PC-3 (cell line): ENCODE results near the gene RBM18. TPM values are rescaled to one million over a fixed set of nuclear protein-coding genes. Genes with fewer than 3 reads are reported as not detected.

Source experiments
- ATAC-seq: fragments of 200-7000 bp; cut with Tn5 transposase; 2 replicates; pipeline ENCODE4 v1.9.1; 2020; ENCODE audit warnings: mild to moderate bottlenecking, moderate library complexity
- BruUV-seq: library from RNA; stranded (reverse); fragments of 400-500 nt; replicated peaks from 2 replicates; lab custom pipeline; 2021; lab: Mats Ljungman, UMichigan
- CTCF ChIA-PET: fragments of 300-600 bp; sonication (Branson Sonifier 250); formaldehyde crosslinking; loops from one replicate; lab custom pipeline; 2022; ENCODE audit warnings: antibody characterized with exemption; lab: Charles Lee
- POLR2A ChIA-PET: fragments of 300-600 bp; sonication (Branson Sonifier 250); formaldehyde crosslinking; loops from one replicate; lab custom pipeline; 2022; ENCODE audit warnings: antibody characterized with exemption; ENCODE audit not compliant: unreplicated experiment; lab: Charles Lee
- DNase-seq: peaks from one replicate; pipeline ENCODE4 v3.0.0-alpha.2; 2015
- H2AFZ ChIP-seq: fragments of 300-600 bp; sonication (generic); 2 replicates; pipeline ENCODE4 v1.6.0; 2016; ENCODE audit warnings: antibody characterized with exemption, low read length
- H3F3A ChIP-seq: fragments of 300-600 bp; sonication (generic); one replicate; pipeline ENCODE4 v1.6.0; 2017; ENCODE audit warnings: antibody characterized with exemption, low read length, control low read depth, mild to moderate bottlenecking; ENCODE audit not compliant: unreplicated experiment
- H3K27ac ChIP-seq: fragments of 300-600 bp; sonication (generic); 2 replicates; pipeline ENCODE4 v1.5.1; 2016; ENCODE audit warnings: mild to moderate bottlenecking, low read length
- H3K27me3 ChIP-seq: fragments of 300-600 bp; sonication (generic); 2 replicates; pipeline ENCODE4 v1.6.1; 2016; ENCODE audit warnings: low read length, mixed read lengths
- H3K36me3 ChIP-seq: fragments of 300-600 bp; sonication (generic); 2 replicates; pipeline ENCODE4 v1.6.1; 2016; ENCODE audit warnings: low read depth, mixed run types, low read length, mixed read lengths
- H3K4me1 ChIP-seq: fragments of 300-600 bp; sonication (generic); 2 replicates; pipeline ENCODE4 v1.5.1; 2016; ENCODE audit warnings: low read length; ENCODE audit not compliant: insufficient read depth
- H3K4me2 ChIP-seq: fragments of 300-600 bp; sonication (generic); 2 replicates; pipeline ENCODE4 v1.6.0; 2016; ENCODE audit warnings: low read length
- H3K4me3 ChIP-seq: fragments of 300-600 bp; sonication (generic); 2 replicates; pipeline ENCODE4 v1.5.1; 2016; ENCODE audit warnings: mild to moderate bottlenecking, low read length, mixed read lengths
- H3K79me2 ChIP-seq: fragments of 300-600 bp; sonication (generic); 2 replicates; pipeline ENCODE4 v1.6.1; 2017; ENCODE audit warnings: low read length, mixed read lengths
- H3K9ac ChIP-seq: fragments of 300-600 bp; sonication (generic); 2 replicates; pipeline ENCODE4 v1.6.0; 2016; ENCODE audit warnings: mild to moderate bottlenecking, low read length
- H3K9me2 ChIP-seq: fragments of 300-600 bp; sonication (generic); replicated peaks from 2 replicates; pipeline ENCODE4 v1.6.1; 2016; ENCODE audit warnings: mixed run types, low read length, mixed read lengths
- H3K9me3 ChIP-seq: fragments of 300-600 bp; sonication (generic); 2 replicates; pipeline ENCODE4 v1.6.1; 2016; ENCODE audit warnings: low read length, mixed read lengths
- H4K20me1 ChIP-seq: fragments of 300-600 bp; sonication (generic); 2 replicates; pipeline ENCODE4 v1.6.1; 2016; ENCODE audit warnings: low read length, mixed read lengths
- EZH2 ChIP-seq: fragments of 300-600 bp; sonication (generic); IDR thresholded peaks from one replicate; pipeline ENCODE4 v1.6.1; 2017; ENCODE audit warnings: antibody characterized with exemption, mild to moderate bottlenecking, low read length; ENCODE audit not compliant: unreplicated experiment
- EZH2phosphoT487 ChIP-seq: fragments of 300-600 bp; sonication (generic); IDR thresholded peaks from 2 replicates; pipeline ENCODE4 v1.6.1; 2018; ENCODE audit warnings: mild to moderate bottlenecking, antibody characterized with exemption, low read length, borderline replicate concordance
- intact Hi-C: fragments of 100-400 bp; cut with micrococcal nuclease; formaldehyde crosslinking; loops from 2 replicates; pipeline ENCODE4 v1.9.0; 2023
- total RNA-seq: library from RNA; depleted of rRNA; stranded (reverse); fragments of >200 nt; gene quantifications from 2 replicates; pipeline ENCODE4 v1.2.3, GENCODE V29; 2014
- TF ChIP-seq, protein P1 (sequence below): fragments of 300-600 bp; sonication (generic); conservative IDR thresholded peaks from 2 replicates; pipeline ENCODE4 v1.5.1; 2017; ENCODE audit warnings: antibody characterized with exemption, low read depth, mild to moderate bottlenecking, low read length

RBM18 gene
- total RNA-seq, 1 experiment from 2014 or later = 8.3 TPM

DNA sequence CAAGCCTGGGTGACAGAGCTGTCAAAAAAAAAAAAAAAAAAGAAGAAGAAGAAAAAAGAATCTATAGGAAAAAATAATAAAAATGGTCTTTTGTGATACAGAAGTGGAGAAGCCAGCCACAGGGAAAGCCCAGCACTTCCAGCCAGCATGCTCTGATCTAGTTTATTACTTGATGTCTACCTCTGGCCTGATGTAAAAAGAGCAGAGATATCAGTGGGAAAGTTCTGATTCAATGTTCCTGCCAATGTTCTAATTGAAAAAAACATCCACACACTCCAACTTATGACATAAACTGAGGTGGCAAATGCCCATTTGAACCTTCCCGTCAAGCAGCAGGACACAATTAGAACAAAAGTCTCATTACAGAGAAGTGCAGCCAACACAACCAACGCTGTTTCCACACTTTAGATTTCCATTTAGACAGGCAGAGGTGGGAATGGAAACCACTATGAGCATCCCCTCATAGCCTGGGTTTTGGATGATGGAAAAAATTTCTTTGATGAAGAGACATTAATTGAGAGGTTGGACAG, 5.7 kb downstream of the RBM18 start:
- ATAC-seq (no peak), DNase-seq (no peak)
- H3K36me3 ChIP-seq = peaks cover 8% of the 10 kb centered on the region; the same call in 1 of the 2 replicates
- H3K4me1 ChIP-seq = peaks cover 25% of the 10 kb centered on the region
- H3K9ac ChIP-seq = no peak overlapping the region
- peaks cover 36% of the 10 kb centered on the region for H3K79me2 ChIP-seq
- TF ChIP-seq, protein P1, sequence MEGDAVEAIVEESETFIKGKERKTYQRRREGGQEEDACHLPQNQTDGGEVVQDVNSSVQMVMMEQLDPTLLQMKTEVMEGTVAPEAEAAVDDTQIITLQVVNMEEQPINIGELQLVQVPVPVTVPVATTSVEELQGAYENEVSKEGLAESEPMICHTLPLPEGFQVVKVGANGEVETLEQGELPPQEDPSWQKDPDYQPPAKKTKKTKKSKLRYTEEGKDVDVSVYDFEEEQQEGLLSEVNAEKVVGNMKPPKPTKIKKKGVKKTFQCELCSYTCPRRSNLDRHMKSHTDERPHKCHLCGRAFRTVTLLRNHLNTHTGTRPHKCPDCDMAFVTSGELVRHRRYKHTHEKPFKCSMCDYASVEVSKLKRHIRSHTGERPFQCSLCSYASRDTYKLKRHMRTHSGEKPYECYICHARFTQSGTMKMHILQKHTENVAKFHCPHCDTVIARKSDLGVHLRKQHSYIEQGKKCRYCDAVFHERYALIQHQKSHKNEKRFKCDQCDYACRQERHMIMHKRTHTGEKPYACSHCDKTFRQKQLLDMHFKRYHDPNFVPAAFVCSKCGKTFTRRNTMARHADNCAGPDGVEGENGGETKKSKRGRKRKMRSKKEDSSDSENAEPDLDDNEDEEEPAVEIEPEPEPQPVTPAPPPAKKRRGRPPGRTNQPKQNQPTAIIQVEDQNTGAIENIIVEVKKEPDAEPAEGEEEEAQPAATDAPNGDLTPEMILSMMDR = no peak
- TF ChIP-seq EZH2 (no peak), EZH2phosphoT487 (no peak)
- H3K27me3 ChIP-seq = no peaks in the 10 kb centered on the region
- H3K4me3 ChIP-seq = no peak overlapping the region
- H4K20me1 ChIP-seq = no peaks in the 10 kb centered on the region
- H3K4me2 ChIP-seq = no peak overlapping the region
- H3F3A ChIP-seq = no peaks in the 10 kb centered on the region
- no peak overlapping the region for H2AFZ ChIP-seq
- H3K9me2 ChIP-seq = no peaks in the 10 kb centered on the region
- BruUV-seq = no TSS peak
- no peak overlapping the region for H3K27ac ChIP-seq
- intact Hi-C loops = no loop called here
- CTCF ChIA-PET = interaction anchor here (0.6 kb wide), 1 partner anchor 194 kb away, joined by 3 read pairs; no protein-coding TSS in a partner anchor
- POLR2A ChIA-PET = no interaction called here
- H3K9me3 ChIP-seq = no peaks in the 10 kb centered on the region

DNA sequence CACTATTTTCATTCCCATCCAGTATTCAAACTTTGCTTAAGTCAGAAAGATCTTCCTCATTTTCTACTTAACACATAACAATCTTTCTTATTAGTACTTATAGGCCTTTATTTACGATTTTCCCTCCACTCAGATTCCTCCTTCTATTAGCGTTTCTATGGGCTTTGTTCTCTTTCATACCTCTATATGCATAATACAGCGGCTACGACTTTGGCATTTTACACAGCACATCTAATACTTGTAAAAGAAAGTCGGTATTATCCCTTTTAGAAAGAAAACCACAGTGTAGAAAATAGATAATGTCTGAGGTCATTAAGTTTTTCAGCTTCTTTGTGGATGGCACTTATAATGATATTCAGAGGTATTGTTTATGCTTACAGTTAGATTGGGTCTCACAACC, 8.4 kb downstream of the RBM18 start:
- Histone ChIP-seq H3K79me2 (peaks cover 17% of the 10 kb centered on the region), H3K9ac (no peak overlapping the region), H2AFZ (no peak overlapping the region), H3K4me3 (no peak overlapping the region), H4K20me1 (no peaks in the 10 kb centered on the region), H3K27me3 (no peaks in the 10 kb centered on the region), H3K4me1 (peaks cover 3% of the 10 kb centered on the region), H3K27ac (no peak overlapping the region), H3K4me2 (no peak overlapping the region), H3K36me3 (peaks cover 18% of the 10 kb centered on the region), H3K9me3 (no peaks in the 10 kb centered on the region), H3K9me2 (no peaks in the 10 kb centered on the region), H3F3A (no peaks in the 10 kb centered on the region)
- CTCF ChIA-PET = interaction anchor here (0.7 kb wide), 1 partner anchor 44 kb away, joined by 3 read pairs; no protein-coding TSS in a partner anchor
- DNase-seq (no peak), ATAC-seq (no peak)
- intact Hi-C loops = no loop called here
- no peak for TF ChIP-seq EZH2phosphoT487
- TF ChIP-seq, protein P1 = no peak
- no peak for TF ChIP-seq EZH2
- POLR2A ChIA-PET = no interaction called here
- BruUV-seq = no TSS peak

DNA sequence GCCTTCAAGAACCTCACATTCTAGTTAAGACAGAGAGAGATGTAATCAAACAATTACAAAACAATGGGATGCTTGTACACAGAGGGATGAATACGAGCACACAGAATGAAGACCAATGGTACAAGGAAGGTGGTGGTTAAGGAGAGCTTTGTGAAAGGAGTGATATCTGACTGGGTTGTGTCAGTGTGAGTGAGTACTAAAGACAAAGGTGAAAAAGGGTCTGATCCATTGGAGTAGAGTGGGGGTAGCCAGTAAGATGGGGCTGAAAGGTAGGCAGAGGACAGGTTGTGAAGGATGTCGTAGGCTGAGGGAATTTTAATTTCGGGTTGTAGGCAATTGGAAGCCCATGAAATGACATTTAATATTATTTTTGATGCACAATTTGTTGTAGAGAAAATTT, 9.9 kb downstream of the RBM18 start:
- H3K4me3 ChIP-seq = no peak overlapping the region
- peaks cover 19% of the 10 kb centered on the region for H3K36me3 ChIP-seq
- H3K9me2 ChIP-seq = no peaks in the 10 kb centered on the region
- H2AFZ ChIP-seq = no peak overlapping the region
- no peaks in the 10 kb centered on the region for H3K9me3 ChIP-seq
- H3K27me3 ChIP-seq = no peaks in the 10 kb centered on the region
- H3K4me2 ChIP-seq = no peak overlapping the region
- H3K4me1 ChIP-seq = peaks cover under 1% of the 10 kb centered on the region; the same call in 1 of the 2 replicates
- no peak overlapping the region for H3K9ac ChIP-seq
- TF ChIP-seq, protein P1 = no peak
- TF ChIP-seq EZH2 (no peak), EZH2phosphoT487 (no peak)
- H3F3A ChIP-seq = peaks cover 3% of the 10 kb centered on the region
- peaks cover 8% of the 10 kb centered on the region; the same call in 1 of the 2 replicates for H3K79me2 ChIP-seq
- DNase-seq (no peak), ATAC-seq (no peak)
- ChIA-PET CTCF (no interaction called here), POLR2A (interaction anchor here (0.5 kb wide), 1 partner anchor 37 kb away, joined by 12 read pairs; no protein-coding TSS in a partner anchor)
- H3K27ac ChIP-seq = no peak overlapping the region
- BruUV-seq = no TSS peak
- no peaks in the 10 kb centered on the region for H4K20me1 ChIP-seq
- intact Hi-C loops = no loop called here
